SK-N-MC (cell line): Measurements from ENCODE around the gene CRISP1.

Experiments
- EZH2 ChIP-seq: fragments of 200-600 bp; sonication (generic); IDR thresholded peaks from one replicate; pipeline ENCODE4 v1.6.1; 2017; ENCODE audit warnings: antibody characterized with exemption
- POLR2AphosphoS5 ChIP-seq: IDR thresholded peaks from 2 replicates; pipeline ENCODE4 v1.6.1; 2012; ENCODE audit warnings: mild to moderate bottlenecking, low read depth, low read length, borderline replicate concordance

GRCh38 chr6:49799090-49799489 is 67.2 kb downstream of the CRISP1 start:
- no peak for TF ChIP-seq POLR2AphosphoS5
- TF ChIP-seq EZH2: no peak
